HG03457 (cell line): ENCODE data around the gene ALAS1.

Source experiments
- ATAC-seq: cut with Tn5 transposase; IDR thresholded peaks from one replicate; pipeline ENCODE4 v1.9.1; 2021; ENCODE audit warnings: moderate number of reproducible peaks; ENCODE audit not compliant: unreplicated experiment

Gene ALAS1

GRCh38 chr3:52198643-52199608 lies 966 bp downstream of the ALAS1 start:
- no peak for ATAC-seq

DNA sequence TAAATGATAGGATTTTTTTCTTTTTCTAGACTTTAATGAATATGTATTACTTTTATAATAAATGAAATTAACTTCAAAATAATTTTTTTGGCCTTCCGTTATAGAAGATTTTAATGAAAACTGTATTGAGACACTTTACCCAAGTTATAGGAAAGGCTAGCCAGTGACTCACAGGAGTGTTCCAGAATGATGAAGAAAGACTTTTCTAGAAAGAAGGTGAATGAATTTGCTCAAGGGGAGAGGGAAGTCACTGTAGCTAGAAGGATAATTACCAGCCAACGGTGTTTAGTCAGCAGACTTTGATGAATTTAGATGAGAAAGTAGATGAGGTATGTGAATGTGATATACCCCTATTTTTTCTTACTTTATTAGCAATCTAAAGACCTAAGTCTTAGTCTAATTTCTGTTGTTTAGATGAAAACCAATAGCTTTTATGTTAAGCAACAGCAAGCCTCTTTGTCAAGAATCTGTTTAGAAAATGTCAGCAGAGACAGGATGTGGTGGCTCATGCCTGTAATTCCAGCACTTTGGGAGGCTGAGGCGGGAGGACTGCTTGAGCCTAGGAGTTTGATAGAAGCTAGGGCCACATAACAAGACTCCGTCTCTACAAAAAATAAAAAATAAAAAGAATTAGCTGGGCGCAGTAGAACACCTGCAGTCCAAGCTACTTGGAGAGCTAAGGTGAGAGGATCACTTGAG lies 3.2 kb downstream of the ALAS1 start:
- ATAC-seq, result no peak

- no peak for ATAC-seq
Measured at GRCh38 chr3:52202384-52203077, 4.6 kb downstream of the ALAS1 start.

- ATAC-seq, result no peak
Measured at GRCh38 chr3:52203701-52204100, 5.7 kb downstream of the ALAS1 start.

- ATAC-seq, result no peak
Measured at GRCh38 chr3:52204337-52205073, 6.5 kb downstream of the ALAS1 start.

DNA sequence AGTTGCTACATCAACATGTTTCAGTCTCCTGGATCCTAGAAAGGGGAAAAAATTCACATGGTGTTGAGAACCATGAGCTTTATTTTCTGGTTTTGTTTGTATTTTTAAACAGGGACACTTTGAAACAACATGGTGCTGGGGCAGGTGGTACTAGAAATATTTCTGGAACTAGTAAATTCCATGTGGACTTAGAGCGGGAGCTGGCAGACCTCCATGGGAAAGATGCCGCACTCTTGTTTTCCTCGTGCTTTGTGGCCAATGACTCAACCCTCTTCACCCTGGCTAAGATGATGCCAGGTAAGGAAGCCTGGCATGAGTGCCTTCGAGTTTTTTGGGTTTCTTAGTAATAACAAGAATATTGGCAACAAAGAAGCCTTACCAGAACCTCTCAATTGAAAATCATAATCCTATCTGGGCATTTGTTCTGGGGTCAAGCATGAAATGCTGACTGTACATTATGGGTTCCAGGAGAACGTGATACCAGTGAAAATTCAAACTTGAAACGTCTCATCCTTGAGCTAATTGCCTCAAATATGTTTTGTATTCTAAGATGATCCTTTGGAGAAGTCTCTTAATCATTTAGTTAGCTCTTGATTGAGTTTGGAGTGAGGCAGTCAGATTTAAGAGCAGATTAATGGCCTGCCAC lies 7.9 kb downstream of the ALAS1 start:
- ATAC-seq, result no peak

DNA sequence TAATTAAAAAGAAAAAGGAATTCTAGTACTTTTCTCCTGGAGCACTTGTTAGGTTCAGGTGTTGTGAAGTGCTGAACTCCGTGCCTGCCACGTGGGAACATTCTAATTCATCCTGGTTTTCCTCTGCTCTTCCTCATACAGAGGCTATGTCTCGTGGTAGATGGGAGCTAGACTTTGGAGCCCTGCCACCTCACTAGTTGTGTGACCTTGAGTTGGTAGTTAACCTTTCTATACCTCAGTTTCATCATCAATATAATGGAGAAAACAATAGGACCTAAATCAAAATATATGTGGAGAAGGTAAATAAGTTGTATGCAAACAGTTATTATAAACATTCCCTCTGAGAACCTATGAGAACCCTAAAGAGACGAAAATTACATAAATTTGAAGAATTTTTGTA lies 10.6 kb downstream of the ALAS1 start:
- ATAC-seq, result no peak

GRCh38 chr3:52210037-52210436 lies 12.1 kb downstream of the ALAS1 start:
- ATAC-seq, result no peak

GRCh38 chr3:52210550-52211046 lies 12.6 kb downstream of the ALAS1 start:
- no peak for ATAC-seq

DNA sequence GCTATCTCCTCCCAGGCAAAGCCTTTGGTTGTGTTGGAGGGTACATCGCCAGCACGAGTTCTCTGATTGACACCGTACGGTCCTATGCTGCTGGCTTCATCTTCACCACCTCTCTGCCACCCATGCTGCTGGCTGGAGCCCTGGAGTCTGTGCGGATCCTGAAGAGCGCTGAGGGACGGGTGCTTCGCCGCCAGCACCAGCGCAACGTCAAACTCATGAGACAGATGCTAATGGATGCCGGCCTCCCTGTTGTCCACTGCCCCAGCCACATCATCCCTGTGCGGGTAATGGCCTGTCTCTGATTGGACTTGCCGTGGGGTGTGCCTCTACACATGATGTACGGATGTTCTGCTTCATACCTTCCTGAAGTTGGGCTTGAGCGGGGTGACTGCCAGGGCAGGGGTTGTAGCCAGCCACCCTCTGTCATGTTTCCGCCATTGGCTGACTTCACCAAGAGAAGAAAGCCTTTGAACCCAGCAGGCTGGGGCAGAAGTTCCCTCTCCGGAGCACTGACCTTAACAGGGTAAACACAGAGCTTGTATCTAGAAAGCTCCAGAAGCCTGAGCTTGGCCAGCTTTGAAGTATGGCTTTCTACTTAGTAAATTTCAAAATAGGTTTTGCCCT lies 13.4 kb downstream of the ALAS1 start:
- ATAC-seq, result no peak

- ATAC-seq, result no peak
Measured at GRCh38 chr3:52213005-52213404, 15.0 kb downstream of the ALAS1 start.

DNA sequence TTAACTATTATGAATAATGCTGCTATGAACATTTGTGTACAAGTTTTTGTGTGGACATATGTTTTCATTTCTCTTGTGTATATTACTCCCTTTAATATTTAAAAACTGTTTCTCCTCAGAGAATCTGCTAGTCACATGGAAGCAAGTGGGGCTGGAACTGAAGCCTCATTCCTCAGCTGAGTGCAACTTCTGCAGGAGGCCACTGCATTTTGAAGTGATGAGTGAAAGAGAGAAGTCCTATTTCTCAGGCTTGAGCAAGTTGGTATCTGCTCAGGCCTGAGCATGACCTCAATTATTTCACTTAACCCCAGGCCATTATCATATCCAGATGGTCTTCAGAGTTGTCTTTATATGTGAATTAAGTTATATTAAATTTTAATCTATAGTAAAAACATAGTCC lies 15.9 kb downstream of the ALAS1 start:
- no peak for ATAC-seq

DNA sequence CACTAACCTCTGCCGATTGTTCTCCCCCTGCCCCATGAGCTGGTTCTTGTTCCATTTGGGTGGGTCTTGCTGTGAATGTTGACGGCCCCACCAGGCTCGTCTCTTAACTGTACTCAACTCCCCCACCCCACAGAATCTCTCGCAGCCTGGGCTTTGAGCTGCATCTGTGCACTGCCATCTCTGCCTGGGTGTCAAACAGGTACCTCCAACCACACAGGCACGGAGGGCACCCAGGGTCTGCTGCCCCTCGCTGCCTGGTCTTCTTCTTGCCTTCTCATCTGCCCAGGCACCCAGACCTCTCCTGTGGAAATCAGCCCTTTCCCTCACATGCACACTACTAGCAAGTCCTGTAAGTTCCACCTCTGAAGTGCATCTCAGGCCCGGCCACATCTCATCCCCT lies 17.4 kb downstream of the ALAS1 start:
- ATAC-seq, result no peak

GRCh38 chr3:52216585-52217408 lies 18.8 kb downstream of the ALAS1 start:
- no peak for ATAC-seq

GRCh38 chr3:52217409-52217805 lies 19.4 kb downstream of the ALAS1 start:
- no peak for ATAC-seq

GRCh38 chr3:52218026-52218425 lies 20.1 kb downstream of the ALAS1 start:
- no peak for ATAC-seq

- ATAC-seq, result no peak
Measured at GRCh38 chr3:52218454-52218853, 20.5 kb downstream of the ALAS1 start.

DNA sequence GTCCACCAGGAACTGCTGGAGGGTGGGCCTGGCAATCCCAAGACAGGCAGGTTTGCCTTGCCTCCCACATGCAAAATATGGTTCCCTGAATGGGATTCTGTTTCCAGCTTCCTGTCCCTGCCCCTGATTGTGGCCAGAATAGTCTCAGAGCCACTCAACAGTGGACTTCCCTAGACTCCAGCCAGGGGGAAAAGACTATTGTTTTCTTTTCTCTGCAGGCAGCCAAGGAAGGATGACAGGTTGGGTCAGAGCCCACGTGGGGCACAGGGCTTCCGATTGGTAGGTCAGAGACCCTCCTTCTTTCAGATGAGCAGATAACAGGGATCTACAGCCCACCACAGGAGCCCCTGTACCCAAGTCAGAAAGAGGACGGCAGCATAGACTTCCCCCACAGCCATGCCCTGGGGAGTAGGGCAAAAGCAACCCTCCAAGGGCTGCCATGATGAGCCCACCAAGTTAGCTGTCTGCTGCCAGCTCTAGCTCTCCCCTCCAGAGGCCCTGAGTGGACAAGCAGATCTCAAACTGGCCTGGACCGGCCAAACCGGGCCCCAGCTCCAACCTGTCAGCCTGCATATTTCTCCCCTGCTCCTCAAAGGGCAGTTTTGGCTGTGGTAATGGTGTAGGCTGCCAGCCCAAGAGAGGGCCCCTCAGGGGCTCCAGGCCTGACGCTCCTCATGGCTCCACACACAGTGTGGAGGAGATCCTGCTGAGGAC lies 21.1 kb downstream of the ALAS1 start:
- no peak for ATAC-seq
